ENCODE data around the gene LRRC74B.

DNA sequence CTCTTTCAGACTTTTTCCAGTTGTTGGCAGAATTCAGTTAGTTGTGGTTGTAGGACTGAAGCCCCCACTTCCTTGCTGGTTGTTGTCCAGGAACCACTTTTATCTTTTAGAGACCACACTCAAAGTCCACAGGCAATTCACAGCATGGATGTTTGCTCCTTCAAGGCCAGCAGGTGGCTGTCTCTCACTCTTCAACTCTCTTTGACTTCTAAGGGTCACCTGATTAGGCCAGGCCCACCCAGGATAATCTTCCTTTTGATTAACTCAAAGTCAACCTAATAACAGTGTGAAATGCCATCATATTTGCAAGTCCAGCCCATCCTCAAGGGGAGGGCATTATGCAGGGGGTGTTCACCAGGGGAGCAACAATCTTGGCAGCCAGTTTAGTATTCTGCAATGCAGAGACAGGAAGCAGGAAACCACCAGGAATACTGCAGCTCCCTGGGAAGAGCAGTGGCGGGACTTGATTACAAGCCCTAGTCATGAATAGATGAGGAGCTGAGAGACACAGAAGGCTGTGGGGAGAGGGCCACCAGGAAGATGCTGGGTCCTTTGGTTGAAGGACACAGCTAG lies 52.4 kb downstream of the LRRC74B start:
- TF ChIP-seq, protein P1, sequence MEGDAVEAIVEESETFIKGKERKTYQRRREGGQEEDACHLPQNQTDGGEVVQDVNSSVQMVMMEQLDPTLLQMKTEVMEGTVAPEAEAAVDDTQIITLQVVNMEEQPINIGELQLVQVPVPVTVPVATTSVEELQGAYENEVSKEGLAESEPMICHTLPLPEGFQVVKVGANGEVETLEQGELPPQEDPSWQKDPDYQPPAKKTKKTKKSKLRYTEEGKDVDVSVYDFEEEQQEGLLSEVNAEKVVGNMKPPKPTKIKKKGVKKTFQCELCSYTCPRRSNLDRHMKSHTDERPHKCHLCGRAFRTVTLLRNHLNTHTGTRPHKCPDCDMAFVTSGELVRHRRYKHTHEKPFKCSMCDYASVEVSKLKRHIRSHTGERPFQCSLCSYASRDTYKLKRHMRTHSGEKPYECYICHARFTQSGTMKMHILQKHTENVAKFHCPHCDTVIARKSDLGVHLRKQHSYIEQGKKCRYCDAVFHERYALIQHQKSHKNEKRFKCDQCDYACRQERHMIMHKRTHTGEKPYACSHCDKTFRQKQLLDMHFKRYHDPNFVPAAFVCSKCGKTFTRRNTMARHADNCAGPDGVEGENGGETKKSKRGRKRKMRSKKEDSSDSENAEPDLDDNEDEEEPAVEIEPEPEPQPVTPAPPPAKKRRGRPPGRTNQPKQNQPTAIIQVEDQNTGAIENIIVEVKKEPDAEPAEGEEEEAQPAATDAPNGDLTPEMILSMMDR (IDR thresholded peaks at IDR 0.05), result no peak
- TF ChIP-seq EP300 (IDR thresholded peaks at IDR 0.05; ENCODE audit: low read depth), result no peak

All from transverse colon (tissue), 3 donors.